Type B pancreatic cell (in vitro differentiated cells): ENCODE data around the gene FER. TPM values are rescaled to one million over a fixed set of nuclear protein-coding genes. Genes with fewer than 3 reads are reported as not detected.
"Not testable (repeated sequence)": the region's sequence is repeated elsewhere in the genome, so short reads cannot be mapped to it uniquely, and the experiment has no call there.

Experiments used
- DNase-seq: peaks from one replicate; pipeline ENCODE4 v3.0.0; 2021; ENCODE audit warnings: mixed read lengths; ENCODE audit not compliant: unreplicated experiment; ENCODE audit errors: extremely low spot score
- H3K27ac Mint-ChIP-seq: 2 replicates; pipeline ENCODE4 v1.8.0; 2021; ENCODE audit warnings: mild to moderate bottlenecking, mixed read lengths
- H3K27me3 Mint-ChIP-seq: 2 replicates; pipeline ENCODE4 v1.8.0; 2021; ENCODE audit warnings: mixed read lengths
- H3K36me3 Mint-ChIP-seq: 2 replicates; pipeline ENCODE4 v1.8.0; 2021; ENCODE audit warnings: mixed read lengths
- H3K4me1 Mint-ChIP-seq: one replicate; pipeline ENCODE4 v1.8.0; 2021; ENCODE audit warnings: mixed read lengths; ENCODE audit not compliant: unreplicated experiment
- H3K4me3 Mint-ChIP-seq: 2 replicates; pipeline ENCODE4 v1.8.0; 2021; ENCODE audit warnings: mild to moderate bottlenecking, mixed read lengths
- H3K9me3 Mint-ChIP-seq: 2 replicates; pipeline ENCODE4 v1.8.0; 2021; ENCODE audit warnings: mixed read lengths
- total RNA-seq: library from RNA; stranded (reverse); gene quantifications from 2 replicates; pipeline ENCODE4 v1.2.1, GENCODE V29; 2021; ENCODE audit warnings: low replicate concordance
- TF ChIP-seq, protein P1 (sequence below): fragments of 200-600 bp; sonication (generic); conservative IDR thresholded peaks from 2 replicates; pipeline ENCODE4 v1.5.0; 2021; ENCODE audit warnings: antibody characterized with exemption, mild to moderate bottlenecking

The FER gene
- total RNA-seq, 1 donor from 2014 or later, result 29.7 TPM

GRCh38 chr5:108820983-108821382 is 73.3 kb downstream of the FER start:
- no peak overlapping the region for H3K27ac Mint-ChIP-seq
- no peaks in the 10 kb centered on the region for H3K4me1 Mint-ChIP-seq
- DNase-seq, result no peak
- H3K4me3 Mint-ChIP-seq, result no peak overlapping the region
- peaks cover 8% of the 10 kb centered on the region for H3K36me3 Mint-ChIP-seq
- H3K9me3 Mint-ChIP-seq, result peaks cover 7% of the 10 kb centered on the region
- H3K27me3 Mint-ChIP-seq, result no peaks in the 10 kb centered on the region
- TF ChIP-seq, protein P1, sequence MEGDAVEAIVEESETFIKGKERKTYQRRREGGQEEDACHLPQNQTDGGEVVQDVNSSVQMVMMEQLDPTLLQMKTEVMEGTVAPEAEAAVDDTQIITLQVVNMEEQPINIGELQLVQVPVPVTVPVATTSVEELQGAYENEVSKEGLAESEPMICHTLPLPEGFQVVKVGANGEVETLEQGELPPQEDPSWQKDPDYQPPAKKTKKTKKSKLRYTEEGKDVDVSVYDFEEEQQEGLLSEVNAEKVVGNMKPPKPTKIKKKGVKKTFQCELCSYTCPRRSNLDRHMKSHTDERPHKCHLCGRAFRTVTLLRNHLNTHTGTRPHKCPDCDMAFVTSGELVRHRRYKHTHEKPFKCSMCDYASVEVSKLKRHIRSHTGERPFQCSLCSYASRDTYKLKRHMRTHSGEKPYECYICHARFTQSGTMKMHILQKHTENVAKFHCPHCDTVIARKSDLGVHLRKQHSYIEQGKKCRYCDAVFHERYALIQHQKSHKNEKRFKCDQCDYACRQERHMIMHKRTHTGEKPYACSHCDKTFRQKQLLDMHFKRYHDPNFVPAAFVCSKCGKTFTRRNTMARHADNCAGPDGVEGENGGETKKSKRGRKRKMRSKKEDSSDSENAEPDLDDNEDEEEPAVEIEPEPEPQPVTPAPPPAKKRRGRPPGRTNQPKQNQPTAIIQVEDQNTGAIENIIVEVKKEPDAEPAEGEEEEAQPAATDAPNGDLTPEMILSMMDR, result no peak

DNA sequence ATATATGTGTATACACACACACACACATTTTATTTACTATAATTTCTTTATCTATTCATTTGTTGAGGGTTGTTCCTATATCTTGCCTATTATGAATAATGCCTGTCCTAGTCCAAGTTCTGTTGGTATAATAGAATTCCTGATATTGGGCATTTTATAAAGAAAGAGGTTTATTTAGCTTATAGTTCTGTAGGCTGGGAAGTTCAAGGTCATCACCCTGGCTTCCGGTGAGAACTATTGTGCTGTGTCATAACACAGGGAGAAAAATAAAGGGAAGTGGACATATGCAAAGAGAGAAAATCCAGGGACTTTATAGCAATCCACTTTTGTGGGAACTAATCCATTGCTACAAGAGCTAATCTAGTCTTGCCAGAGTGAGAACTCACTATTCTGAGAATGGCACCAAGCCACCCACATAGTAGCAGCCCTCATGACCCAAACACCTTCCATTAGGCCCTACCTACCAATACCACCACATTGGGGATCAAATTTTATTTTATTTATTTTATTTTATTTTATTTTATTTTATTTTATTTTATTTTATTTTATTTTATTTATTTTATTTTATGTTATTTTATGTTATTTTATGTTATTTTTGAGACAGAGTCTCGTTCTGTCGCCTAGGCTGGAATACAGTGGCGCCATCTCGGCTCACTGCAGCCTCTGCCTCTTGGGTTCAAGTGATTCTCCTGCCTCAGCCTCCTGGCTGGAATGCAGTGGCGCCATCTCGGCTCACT is 74.7 kb downstream of the FER start:
- H3K4me3 Mint-ChIP-seq, result no peak overlapping the region
- TF ChIP-seq, protein P1, result no peak
- DNase-seq, result no peak
- H3K36me3 Mint-ChIP-seq, result peaks cover 8% of the 10 kb centered on the region
- H3K9me3 Mint-ChIP-seq, result peaks cover 7% of the 10 kb centered on the region
- H3K4me1 Mint-ChIP-seq, result no peaks in the 10 kb centered on the region
- no peak overlapping the region for H3K27ac Mint-ChIP-seq
- H3K27me3 Mint-ChIP-seq, result no peaks in the 10 kb centered on the region

- TF ChIP-seq, protein P1, result no peak
- Mint-ChIP-seq H3K27ac (no peak overlapping the region), H3K4me1 (no peaks in the 10 kb centered on the region), H3K27me3 (no peaks in the 10 kb centered on the region), H3K9me3 (peaks cover 3% of the 10 kb centered on the region), H3K4me3 (no peak overlapping the region), H3K36me3 (peaks cover 11% of the 10 kb centered on the region)
- no peak for DNase-seq
Observed at GRCh38 chr5:108827131-108827530, 79.4 kb downstream of the FER start.

DNA sequence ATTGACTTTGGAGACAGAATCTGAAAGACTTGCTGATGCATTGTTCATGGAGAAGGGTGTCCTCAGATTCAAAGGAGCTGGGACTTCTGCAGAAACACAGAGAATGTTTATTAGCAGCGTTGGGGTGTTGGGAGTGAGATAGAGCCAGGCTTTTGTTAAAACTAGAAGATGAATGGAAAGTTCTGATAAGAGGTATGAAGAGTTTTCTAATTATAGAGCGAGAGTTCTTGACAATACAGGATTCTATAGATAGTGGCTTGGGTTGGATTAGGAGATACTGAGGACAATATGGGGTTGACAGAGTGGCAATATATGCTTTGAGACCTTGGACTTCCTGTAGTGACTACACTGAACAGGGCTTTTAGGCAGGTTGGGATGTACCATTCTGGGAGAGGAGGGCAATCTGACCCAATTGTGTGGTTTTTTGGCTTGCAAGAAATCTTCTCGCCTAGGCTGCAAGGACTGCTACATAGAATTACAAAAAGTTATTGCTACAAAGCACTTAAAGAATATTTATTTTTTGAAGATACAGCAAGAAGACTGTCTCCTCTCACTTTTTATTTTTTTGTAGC is 83.1 kb downstream of the FER start:
- no peak for DNase-seq
- Mint-ChIP-seq H3K4me1 (no peaks in the 10 kb centered on the region), H3K27ac (no peak overlapping the region), H3K9me3 (no peaks in the 10 kb centered on the region), H3K27me3 (no peaks in the 10 kb centered on the region), H3K4me3 (no peak overlapping the region), H3K36me3 (peaks cover 8% of the 10 kb centered on the region)
- TF ChIP-seq, protein P1, result no peak

DNA sequence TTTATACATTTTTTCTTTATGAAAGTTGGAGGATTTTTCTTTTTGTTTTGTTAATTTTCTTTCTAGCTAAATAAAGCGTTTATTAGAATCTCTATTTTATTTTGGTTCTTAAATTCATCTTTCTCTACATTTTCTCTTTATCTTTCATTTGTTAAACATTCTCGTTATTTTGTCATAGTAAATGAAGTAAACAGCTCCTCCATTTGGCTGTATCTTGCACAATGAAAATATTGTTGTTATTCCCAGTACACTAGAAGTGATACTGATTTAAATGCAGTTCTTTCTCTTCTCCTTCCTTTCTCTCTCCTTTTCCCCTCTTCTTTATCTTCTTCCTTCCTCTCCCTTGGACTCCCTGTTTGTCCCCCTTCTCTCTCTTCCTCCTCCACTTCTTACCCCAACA is 88.8 kb downstream of the FER start:
- no peaks in the 10 kb centered on the region for H3K27me3 Mint-ChIP-seq
- H3K4me3 Mint-ChIP-seq, result no peak overlapping the region
- DNase-seq, result no peak
- TF ChIP-seq, protein P1, result no peak
- peaks cover 11% of the 10 kb centered on the region for H3K36me3 Mint-ChIP-seq
- peaks cover 5% of the 10 kb centered on the region for H3K9me3 Mint-ChIP-seq
- H3K4me1 Mint-ChIP-seq, result no peaks in the 10 kb centered on the region
- no peak overlapping the region for H3K27ac Mint-ChIP-seq

DNA sequence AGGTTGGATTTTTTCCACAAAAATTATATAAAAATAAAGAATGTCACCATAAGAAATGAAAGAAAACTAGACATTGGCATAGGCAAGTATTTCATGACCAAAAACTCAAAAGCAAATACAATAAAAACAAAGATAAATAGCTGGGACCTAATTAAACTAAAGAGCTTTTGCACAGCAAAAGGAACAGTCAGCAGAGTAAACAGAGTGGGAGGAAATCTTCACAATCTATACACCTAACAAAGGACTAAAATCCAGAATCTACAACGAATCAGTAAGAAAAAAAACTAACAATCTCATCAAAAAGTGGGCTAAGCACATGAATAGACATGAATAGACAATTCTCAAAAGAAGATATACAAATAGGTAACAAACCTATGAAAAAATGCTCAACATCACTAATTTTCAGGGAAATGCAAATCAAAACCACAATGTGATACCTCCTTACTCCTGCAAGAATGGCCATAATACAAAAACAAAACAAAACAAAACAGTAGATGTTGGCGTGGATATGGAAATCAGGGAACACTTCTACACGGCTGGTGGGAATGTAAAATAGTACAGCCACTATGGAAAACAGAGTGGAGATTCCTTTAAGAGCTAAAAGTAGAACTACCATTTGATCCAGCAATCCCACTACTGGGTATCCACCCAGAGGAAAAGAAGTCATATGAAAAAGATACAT is 94.7 kb downstream of the FER start:
- H3K4me1 Mint-ChIP-seq, H3K9me3 Mint-ChIP-seq, H3K27ac Mint-ChIP-seq, H3K4me3 Mint-ChIP-seq, H3K27me3 Mint-ChIP-seq, DNase-seq: not testable (repeated sequence)
- peaks cover 21% of the 10 kb centered on the region for H3K36me3 Mint-ChIP-seq

DNA sequence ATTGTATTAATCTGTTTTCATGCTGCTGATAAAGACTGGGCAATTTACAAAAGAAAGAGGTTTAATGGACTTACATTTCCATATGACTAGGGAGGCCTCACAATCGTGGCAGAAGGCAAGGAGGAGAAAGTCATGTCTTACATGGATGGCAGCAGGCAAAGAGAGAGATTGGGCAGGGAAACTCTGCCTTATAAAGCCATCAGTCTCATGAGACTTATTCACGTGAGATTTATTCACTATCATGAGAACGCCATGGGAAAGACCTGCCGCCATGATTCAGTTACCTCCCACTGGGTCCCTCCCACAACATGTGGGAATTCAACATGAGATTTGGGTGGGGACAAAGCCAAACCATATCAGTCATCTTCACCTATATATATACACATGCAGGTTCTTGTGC is 103.4 kb downstream of the FER start:
- H3K4me3 Mint-ChIP-seq, H3K36me3 Mint-ChIP-seq, H3K9me3 Mint-ChIP-seq, H3K27me3 Mint-ChIP-seq, H3K4me1 Mint-ChIP-seq, DNase-seq, H3K27ac Mint-ChIP-seq: not testable (repeated sequence)
